ENCODE data around the gene INIP.

DNA sequence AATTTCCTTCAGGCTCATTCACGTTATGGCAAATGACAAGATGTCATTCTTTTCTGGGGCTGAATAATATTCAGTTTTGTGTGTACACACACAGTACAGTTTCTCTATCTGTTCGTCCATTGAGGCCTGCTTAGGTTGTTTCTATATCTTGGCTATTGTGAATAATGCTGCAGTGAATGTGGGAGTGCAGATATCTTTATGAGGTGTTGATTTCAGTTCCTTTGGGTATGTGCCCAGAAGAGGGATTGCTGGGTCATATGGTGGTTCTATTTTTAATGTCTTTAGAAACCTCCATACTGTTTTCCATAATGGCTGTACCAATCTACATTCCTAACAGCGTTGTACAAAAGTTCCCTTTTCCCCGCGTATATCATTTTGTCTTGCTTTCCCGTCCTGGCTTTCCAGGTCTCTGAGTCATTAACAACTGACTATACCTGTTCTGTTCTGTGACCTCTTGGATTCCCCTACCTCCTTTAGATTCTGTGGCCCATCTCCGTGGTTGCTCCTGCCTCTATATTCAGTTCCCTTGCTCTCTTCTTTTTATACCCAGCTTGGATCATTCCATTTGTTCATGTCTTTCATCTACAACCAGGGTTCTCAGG, 39.5 kb upstream of the INIP start:
- TF ChIP-seq, protein P1, sequence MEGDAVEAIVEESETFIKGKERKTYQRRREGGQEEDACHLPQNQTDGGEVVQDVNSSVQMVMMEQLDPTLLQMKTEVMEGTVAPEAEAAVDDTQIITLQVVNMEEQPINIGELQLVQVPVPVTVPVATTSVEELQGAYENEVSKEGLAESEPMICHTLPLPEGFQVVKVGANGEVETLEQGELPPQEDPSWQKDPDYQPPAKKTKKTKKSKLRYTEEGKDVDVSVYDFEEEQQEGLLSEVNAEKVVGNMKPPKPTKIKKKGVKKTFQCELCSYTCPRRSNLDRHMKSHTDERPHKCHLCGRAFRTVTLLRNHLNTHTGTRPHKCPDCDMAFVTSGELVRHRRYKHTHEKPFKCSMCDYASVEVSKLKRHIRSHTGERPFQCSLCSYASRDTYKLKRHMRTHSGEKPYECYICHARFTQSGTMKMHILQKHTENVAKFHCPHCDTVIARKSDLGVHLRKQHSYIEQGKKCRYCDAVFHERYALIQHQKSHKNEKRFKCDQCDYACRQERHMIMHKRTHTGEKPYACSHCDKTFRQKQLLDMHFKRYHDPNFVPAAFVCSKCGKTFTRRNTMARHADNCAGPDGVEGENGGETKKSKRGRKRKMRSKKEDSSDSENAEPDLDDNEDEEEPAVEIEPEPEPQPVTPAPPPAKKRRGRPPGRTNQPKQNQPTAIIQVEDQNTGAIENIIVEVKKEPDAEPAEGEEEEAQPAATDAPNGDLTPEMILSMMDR (IDR thresholded peaks at IDR 0.05) = no peak
- TF ChIP-seq EZH2 (IDR thresholded peaks at IDR 0.05; ENCODE audit: borderline replicate concordance, insufficient read depth, low read depth, low read length, poor library complexity, severe bottlenecking) = no peak

All from B cell (primary cell).